ENCODE measurements around the gene CLEC16A.
A peak's percentile ranks its signal among the peaks of the same experiment; 100 is the strongest.

Gene CLEC16A

DNA sequence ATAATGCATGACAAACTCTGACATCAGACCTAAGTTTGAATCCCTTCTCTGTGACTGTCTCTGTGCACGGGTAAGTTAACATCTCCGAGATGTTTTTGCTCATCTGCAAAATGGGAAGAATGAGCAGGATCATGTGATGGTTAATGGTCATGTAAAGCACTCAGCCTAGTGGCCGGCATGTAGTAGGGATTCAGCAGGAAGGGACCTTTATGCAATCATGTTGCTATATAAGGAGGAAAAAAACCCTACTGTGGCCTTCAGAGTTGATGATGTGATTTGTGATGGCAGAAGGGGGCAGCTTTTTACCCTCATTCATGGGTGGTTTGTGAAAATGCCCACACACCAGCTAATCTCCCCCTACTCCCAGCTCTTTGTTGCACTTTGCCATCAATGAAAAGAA lies 24.1 kb downstream of the CLEC16A start:
- DNase-seq (ENCODE audit: low spot score), result no peak

DNA sequence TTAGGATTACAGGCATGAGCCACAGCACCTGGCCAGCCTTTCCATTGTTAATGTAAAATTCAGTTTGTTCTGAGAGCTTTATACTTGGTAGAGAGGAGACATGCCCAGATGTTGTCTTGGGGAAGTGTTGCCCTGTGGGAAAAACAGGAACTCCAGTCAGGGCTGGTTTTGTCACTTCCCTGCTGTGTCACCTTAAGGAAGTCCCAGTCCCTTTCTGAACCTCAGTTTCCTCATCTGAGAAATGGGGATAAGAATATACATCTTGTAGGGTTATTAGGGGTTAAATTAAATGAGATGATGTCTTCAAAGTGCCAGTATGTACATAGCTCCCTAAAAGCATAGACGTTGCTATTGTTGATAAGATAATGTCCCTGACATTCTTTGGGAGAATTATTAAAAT lies 25.3 kb downstream of the CLEC16A start:
- no peak for DNase-seq (ENCODE audit: low spot score)

DNA sequence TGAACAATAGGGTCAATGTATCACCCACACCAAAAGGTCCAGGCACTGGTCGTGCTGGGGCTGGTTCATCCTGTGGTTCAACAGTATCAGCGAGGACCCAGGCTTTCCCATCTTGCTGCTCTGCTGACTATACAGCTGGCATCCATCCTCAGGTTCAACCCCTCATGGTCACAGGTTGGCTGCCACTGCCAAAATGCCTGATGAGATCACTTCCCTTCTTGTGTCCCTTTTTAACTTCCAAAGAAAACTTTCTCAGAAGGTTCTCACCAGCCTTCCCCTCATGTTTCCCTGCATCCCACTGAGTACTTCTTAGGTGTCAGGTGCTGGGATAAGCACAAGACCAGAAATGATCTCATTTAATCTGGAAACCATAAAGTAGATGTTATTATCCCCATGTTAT lies 25.7 kb downstream of the CLEC16A start:
- DNase-seq (ENCODE audit: low spot score), result no peak

DNA sequence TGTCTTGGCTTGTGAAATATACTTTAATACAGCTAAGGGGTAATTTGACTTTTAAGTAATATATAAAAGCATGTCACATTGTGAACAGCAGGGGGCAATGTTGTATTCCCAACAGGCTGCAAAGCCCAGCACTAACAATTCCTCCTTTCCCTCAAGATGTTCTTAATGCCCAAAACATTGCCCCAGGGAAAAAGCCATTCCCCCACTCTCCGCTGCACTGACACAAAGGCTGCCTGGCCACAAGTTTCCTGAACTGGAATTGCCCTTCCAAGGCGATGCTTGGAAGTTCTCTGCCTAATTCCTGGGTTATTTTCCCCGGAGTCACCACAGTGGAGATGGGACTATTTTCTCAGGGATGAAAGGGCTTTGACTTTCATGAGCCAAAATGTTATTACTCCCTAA lies 27.2 kb downstream of the CLEC16A start:
- DNase-seq (ENCODE audit: low spot score), result peak; percentile 71

DNA sequence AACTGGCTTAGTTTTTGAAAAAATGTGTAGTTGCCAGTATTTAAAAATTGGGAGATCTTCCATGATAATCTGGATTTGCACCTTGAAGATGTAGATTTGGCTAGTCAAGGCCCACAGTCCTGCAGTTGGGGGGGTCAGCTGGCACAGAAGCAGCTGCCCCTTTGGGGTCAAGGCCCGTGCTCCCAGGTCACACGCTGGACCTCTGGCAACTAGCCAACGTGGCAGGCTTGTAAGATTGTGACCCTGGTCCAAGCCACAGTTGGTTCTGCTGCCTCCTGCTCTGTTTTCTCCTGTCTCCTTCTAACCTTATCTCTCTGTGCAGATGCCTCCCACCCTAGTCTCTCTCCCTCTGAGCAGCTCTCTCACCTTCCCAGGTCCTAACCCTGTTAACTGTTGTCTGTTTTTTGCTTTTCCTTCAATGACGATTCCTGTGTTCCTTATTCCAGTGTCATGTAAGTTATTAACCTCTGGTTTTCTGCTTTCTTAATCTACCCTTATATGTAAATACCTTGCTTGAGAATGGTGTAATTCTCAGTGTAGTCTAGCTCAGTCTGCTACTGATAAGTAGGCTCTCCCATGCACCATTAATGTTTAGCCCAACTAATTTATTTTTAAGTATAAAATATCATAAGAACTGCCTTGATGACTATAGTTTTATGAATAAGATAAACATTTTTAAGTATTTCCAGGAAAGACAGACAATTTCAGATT lies 27.9 kb downstream of the CLEC16A start:
- no peak for DNase-seq (ENCODE audit: low spot score)

DNA sequence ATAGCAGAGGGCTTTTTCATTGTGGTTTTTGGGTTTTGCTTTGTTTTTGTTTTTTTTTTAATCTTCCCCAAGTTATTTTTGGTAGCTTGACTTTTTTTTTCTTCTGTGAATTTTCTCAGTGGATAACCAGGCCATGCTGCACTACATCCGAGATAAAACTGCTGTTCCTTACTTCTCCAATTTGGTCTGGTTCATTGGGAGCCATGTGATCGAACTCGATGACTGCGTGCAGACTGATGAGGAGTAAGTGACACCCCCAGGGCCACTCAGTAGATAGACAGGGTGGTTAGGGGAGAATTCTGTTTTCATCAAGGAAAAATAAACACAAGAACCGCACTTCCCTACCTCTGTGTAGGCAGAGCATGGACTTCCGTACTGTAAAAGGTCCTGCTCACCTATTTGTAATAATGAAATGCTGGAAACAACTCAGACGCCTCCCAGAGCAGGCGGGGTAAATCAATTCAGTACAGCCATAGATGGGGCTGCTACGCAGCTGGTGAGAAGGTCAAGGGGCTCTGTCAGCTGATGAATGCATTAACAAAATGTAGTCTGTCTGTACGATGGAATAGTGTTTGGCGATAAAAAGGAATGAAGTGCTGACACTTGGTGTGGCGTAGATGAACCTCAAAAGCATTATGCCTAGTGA lies 28.6 kb downstream of the CLEC16A start:
- DNase-seq (ENCODE audit: low spot score), result no peak

DNA sequence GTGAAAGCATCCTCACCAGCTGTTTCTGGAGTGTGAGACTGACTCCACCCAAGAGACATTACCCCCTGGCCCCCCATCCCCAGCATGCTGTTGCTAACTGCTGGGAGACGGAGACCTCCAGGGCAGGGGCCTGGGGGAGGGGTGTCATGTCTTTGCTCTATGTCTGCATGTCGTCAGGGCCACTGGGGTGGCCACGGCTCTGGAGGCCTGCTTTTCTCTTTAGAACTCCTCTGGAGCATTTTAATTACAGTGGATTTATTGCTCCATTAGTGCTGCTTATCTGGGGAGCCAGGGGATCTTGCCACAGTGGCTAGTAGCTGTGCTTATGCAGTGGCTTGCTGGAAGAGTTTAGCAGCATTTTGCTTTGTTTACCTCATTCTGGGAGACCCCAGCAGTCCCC lies 32.3 kb downstream of the CLEC16A start:
- DNase-seq (ENCODE audit: low spot score), result no peak

DNA sequence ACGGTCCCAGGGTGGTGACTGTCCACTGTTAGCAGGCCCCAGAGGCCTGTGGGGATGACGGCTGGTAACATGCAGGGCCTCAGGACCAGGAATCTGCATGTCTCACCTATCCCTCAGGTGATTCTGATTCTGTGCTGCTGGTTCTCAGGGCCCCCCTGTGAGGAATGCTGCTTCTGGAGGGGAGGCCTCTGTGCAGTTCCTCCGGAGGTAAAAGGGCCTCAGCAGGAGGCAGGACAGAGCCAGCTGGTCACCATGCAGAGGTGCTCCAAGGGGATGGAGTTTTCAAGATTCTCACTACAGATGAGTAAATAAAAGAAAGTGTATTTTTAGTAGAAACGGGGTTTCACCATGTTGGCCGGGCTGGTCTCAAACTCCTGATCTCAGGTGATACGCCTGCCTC lies 33.8 kb downstream of the CLEC16A start:
- no peak for DNase-seq (ENCODE audit: low spot score)

DNA sequence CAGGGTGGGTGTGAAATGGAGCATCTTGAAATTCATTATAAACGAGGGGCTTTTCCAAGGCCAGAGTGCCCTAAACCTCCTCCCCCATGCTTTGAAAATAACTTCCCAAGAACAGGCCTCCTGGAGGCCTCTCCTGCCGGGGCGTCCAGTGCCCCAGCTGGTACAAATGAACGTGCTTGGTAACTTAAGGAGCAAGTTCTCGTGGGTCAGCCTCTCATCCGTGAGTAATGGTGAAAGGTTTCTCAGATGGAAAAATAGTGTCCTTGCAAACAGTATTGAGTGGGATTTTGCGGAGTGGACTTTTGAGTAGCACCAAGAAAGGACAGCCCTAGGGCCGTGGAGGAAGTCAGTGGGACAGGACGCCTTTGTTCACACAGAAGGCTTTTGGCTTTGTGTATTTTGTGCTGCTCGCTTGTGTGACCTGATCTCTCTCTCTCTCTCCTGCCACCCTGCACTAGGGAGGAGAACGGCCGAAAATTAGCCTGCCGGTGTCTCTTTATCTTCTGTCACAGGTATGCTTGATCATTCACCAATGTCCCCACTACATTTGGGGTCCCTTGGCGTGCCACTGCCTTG lies 34.6 kb downstream of the CLEC16A start:
- DNase-seq (ENCODE audit: low spot score), result no peak

DNA sequence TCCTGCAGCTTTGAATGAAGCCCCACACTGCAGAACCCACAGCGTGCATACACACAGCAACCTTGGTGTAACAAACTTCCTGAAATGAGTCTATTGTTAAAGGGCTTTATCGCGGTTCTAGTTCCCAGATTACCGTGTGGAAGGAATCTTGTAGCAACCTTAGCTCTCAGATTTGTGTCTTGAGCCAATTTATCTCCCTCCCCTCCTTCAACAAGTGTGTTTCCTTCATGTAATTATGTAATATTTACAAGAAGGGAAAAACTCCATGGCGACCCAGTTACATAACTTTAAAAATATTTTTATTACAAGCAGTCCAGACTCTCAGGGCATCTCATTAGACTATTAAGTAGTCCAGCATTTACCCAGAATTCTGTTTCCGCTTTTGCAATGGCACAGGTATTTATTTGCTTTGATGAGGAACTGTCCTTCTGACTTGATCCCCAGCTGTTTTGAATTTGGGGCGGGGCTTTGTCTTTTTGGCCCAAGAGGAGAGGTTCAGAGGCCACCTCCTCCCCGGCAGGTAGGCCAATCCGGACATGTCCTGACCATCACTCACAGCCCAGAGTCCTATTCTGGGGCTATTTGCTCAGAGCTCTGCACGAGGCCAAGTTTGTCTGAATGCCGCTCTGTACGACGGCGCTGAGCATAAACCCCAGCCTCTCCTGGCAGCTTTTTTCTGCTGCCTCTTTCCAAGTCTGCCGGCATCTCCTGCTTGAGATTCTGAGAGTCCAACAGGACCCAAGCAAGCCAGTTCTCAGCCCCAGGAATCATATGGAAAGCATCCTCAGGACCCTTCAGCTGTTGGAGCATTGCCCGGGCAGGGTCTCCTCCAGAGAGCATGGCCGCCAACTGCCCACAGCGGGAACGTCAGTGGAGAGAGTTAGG lies 35.6 kb downstream of the CLEC16A start:
- no peak for DNase-seq (ENCODE audit: low spot score)

DNA sequence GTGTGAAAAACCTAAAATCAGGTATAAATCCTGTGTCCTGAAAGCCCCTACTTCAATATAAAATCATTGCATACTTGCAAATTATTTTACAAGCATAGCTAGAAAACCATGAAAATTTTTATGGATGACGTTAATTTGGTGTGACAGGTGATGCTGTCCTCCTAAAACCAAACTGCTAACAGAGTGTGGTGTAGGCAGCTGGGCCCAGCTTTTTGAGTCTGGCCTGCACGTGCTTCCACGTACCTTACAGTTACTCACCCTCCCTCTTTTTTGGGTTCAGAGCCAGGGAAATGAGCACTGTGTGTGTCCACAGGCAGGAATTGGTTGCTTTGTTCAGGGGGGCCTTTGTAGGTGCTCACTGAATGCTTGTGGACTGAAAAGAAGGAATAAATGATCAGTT lies 36.4 kb downstream of the CLEC16A start:
- no peak for DNase-seq (ENCODE audit: low spot score)

DNA sequence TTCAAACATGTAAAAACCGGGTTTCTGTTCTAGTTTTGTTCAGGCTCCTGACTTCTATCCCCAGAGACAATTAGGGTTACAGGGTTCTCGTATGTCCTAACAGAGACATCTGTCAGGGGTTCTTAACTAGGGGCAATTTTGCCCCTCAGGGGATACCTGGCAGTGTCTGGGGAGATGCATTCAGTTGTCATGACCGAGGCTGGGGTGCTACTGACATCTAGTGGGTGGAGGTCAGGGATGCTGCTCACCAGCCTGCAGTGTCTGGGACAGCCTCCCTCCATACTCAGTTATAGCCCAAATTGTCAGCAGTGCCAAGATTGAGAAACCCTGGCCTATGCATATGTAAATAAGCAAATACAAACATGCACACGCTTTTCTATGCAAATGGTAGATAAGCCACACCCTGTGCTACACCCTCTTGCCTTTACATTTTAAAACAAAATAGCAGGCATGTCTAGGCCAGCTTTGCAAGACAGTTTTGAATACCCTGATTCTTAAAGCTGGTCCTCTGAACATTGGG lies 37.4 kb downstream of the CLEC16A start:
- peak; percentile 63 for DNase-seq (ENCODE audit: low spot score)

DNA sequence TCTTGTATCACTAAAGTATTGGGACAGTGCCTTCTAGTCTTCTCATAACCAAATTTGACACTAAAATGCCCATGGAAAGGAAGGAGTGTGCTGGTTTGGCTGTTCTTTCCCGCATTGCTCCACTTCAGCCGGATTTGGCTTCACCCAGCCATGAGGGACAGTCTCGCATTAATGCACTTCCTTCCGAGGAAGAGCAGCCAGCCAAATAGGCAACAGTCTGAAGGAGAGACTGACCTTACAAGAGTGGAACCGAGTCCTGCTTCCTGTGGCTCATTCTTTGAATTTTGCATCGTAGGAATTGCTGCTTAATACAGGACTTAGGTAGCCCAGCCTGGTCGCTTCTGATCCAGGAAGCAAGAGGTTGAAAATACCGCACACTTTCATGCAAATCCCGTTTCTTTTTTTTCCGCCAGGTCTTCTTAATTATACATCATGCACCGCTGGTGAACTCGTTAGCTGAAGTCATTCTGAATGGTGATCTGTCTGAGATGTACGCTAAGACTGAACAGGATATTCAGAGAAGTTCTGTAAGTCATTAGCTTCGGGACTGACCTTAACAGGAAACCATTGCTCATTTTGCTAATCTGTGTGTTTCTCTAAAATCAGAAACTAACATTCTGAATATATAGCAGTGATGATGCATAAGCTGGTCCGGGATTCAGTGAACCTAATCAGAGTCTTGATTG lies 38.2 kb downstream of the CLEC16A start:
- DNase-seq (ENCODE audit: low spot score), result no peak

DNA sequence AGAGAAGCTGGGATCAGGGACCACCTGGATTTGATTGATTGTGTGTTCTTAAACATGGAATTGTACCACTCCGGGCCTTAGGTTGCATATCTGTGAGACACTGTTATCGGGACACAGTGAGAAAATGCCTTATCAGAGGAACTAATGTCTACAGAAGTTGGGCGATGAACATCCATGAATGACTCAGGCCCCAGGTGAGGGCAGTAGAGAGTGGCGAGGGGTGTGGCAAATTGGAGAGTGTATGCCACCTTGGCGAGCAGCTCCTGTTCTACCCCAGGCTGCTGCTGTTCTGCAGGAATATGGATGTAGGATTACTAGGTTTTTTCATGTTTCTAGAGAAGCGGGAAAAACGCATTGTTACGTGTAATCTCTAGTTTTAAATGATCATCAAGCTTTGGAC lies 38.8 kb downstream of the CLEC16A start:
- DNase-seq (ENCODE audit: low spot score), result no peak

DNA sequence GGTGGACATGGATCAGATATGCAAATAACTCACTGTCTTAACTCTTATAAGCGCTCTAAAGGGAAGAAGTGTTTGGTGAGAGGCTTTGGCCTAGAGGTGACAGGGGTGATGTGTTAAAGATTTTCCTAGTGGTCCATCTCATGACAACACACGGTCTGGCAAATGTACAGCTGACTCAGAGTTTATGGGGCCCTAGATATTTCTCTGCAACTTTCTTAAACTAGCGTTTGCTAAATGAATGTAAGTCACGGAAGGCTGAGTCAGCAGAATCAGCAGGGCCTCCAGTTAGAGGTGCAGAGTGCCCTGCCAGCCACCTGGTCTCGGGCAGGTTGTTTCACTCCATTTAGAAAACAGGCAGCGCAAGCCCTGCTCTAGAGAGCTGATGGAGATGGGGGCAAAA lies 40.1 kb downstream of the CLEC16A start:
- no peak for DNase-seq (ENCODE audit: low spot score)

DNA sequence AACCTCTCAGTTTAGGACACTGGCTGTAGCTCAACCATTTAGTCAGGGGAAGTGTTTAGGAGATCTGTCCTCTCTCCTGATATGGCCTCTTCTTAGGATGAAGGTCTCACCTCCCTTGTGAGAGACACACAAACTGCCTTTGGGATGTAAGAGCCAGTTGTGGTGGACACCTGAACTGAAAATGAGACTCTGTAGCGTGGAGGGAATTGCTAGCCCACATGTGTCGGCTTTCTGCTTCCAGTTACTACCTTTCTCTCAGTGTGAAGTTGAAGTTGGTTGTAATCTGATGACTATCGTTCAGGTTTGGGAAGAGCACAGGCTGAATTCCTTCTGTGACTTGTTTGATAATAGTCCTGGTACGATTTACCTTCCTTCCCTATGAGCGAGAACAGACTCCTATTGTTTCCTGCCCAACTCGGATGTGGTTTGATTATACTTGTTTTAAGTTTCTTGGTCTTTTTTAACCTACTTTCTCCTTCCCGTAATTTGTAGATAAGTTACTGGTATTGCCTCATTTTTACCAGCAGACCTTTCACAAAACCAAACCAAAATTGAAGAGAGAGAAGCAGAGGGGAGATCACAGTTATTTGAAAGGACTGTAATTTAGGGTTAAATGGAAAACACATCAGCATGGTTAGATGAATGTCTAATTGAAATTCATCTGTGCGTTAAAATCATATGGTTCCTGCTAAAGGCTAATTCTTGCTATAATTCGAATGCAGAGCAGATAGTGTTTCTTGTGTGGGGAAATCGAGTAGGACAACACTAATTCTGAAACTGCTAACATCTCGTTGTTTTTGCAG lies 43.2 kb downstream of the CLEC16A start:
- no peak for DNase-seq (ENCODE audit: low spot score)

DNA sequence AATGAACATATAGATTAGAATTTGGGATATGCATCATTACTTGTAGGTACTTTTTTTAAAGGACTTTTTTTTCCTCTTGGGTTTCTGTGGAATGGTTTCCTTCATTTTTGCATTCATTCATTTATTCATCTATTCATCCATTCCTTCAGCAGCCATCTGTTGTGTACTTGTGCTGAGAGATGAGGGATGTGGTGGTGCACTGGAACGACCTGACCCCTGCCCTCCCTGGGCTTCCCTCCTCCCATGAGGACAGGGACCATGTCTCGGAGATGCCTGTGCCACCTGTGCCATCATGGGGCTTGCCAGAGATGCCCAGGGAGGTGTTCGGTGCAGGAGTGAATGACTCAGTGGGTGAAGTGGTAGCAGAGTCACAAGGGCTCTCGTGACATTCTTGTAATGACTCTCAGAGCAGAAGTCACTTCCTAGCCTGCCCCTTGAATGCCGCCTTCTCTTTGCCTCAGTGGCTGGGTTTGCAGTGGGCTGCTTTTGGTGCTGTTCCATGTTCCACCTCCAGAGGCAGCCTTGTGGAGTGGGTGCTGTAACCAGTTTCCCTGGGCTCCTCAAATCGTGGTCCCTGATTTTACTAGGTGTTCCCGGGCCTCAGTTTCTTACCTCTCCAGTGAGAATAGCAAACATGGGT lies 43.9 kb downstream of the CLEC16A start:
- DNase-seq (ENCODE audit: low spot score), result no peak

DNA sequence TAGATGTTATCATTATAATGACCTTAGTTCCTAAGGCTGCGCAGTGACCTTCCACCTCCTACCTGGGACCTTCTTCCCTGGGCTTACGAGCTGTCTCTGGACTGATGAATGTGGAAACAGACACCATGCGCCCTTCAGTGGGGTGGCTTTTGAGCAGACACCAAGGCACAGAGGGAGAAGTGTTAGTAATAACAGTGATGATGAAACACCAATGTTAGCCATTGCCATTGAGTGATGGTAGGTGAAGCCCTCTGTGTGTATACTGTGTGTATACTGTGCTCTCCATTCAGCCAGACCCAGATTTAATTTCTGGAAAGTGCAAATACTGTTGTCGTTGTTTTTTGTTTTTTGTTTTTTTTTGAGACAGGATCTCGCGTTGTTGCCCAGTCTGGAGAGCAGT lies 44.5 kb downstream of the CLEC16A start:
- no peak for DNase-seq (ENCODE audit: low spot score)

DNA sequence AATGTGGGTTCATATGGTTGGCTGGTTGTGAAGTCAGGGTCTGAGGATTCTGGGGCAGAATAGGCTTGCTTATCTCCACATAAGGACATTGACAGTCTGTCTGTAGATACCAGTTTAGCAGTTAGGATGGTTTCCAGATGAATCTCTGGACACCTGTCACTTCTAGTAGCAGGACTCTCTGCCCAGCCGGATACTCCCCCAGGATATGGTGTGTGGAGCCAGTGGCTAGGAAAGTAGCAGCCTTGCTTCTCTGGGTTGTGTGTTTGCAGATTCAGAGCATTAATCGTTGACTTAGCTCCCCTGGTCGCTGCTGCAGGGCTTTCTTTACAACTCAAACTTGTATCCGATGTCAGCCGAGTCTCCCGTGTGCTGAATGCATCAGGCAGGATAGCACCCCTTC lies 45.2 kb downstream of the CLEC16A start:
- no peak for DNase-seq (ENCODE audit: low spot score)

DNA sequence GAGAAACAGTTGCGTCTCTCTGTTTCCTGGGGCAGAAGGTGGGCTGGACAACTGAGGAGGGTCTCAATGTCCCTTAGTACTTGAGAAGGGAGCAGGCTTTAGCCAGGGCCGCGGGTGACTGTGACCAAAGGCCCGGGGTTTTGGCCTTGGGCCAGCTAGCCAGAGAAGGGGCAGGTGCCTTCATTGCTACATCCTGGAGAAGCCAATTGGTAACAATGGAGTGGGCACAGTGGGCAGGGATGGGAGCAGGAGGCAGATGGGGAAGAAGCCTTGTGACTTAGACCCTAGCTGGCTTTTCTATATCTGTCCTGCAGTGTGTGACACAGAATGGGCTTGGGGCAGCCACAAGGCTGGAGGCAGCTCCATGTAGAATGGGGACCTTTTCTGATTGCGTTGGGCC lies 46.0 kb downstream of the CLEC16A start:
- no peak for DNase-seq (ENCODE audit: low spot score)

DNA sequence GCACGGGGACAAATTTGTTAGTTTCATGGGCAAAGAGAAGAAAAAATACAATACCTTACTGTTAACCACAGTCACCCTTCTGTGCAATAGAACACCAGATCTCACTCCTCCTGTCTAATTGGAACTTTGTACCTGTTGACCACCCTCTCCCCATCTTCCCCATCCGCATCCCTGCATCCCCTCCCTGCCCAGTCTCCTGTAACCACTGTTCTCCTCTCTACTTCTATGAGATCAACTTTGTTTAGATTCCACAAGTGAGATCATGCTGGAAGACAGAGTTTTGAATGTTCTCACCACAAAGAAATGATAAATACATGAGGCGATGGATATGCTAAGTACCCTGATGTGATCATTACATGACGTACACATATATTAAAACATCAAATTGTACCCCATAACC lies 47.7 kb downstream of the CLEC16A start:
- no peak for DNase-seq (ENCODE audit: low spot score)
